Stimulated activated CD4-positive, alpha-beta T cell treated with anti-CD3 and anti-CD28 coated beads, Interleukin-2, amount 100 ng/mL, for 24 hours (primary cell): ENCODE results near the gene ZNF862.

Experiments
- DNase-seq, 2 donors: peaks; one replicate each; pipeline ENCODE4 v3.0.0-alpha.2; 2020

Gene ZNF862

GRCh38 chr7:149838224-149838991 is at the start of gene ZNF862:
TSS of gene ZNF862 (plus strand) at chr7:149838375. CDS start at chr7:149838612, 237 bp downstream.
- peak; percentile 95 to 97 for DNase-seq

GRCh38 chr7:149789101-149789500 is 49.1 kb upstream of the ZNF862 start:
- DNase-seq: no peak

GRCh38 chr7:149790146-149790548 is 48.0 kb upstream of the ZNF862 start:
- DNase-seq: peak; percentile 46 to 63

- no peak for DNase-seq
Measured at GRCh38 chr7:149790754-149791360, 47.3 kb upstream of the ZNF862 start.

GRCh38 chr7:149791411-149792219 is 46.6 kb upstream of the ZNF862 start:
- DNase-seq: no peak

- no peak for DNase-seq
Measured at GRCh38 chr7:149792220-149792595, 46.0 kb upstream of the ZNF862 start.

GRCh38 chr7:149793261-149793660 is 44.9 kb upstream of the ZNF862 start:
- no peak for DNase-seq

- no peak for DNase-seq
Measured at GRCh38 chr7:149794661-149795060, 43.5 kb upstream of the ZNF862 start.

GRCh38 chr7:149795126-149795525 is 43.0 kb upstream of the ZNF862 start:
- no peak for DNase-seq

GRCh38 chr7:149796287-149796860 is 41.8 kb upstream of the ZNF862 start:
- DNase-seq: no peak

GRCh38 chr7:149797771-149798170 is 40.4 kb upstream of the ZNF862 start:
- no peak for DNase-seq

- peak; percentile 65 to 66 for DNase-seq
Measured at GRCh38 chr7:149799397-149800168, 38.6 kb upstream of the ZNF862 start.

GRCh38 chr7:149800169-149800555 is 38.0 kb upstream of the ZNF862 start:
- no peak for DNase-seq

- no peak for DNase-seq
Measured at GRCh38 chr7:149801002-149801566, 37.1 kb upstream of the ZNF862 start.

- DNase-seq: no peak
Measured at GRCh38 chr7:149801816-149802215, 36.4 kb upstream of the ZNF862 start.

GRCh38 chr7:149802966-149803365 is 35.2 kb upstream of the ZNF862 start:
- DNase-seq: no peak

- DNase-seq: no peak
Measured at GRCh38 chr7:149803551-149804074, 34.6 kb upstream of the ZNF862 start.

GRCh38 chr7:149804106-149804505 is 34.1 kb upstream of the ZNF862 start:
- DNase-seq: no peak

GRCh38 chr7:149806726-149807125 is 31.4 kb upstream of the ZNF862 start:
- DNase-seq: no peak

- no peak for DNase-seq
Measured at GRCh38 chr7:149808311-149808710, 29.9 kb upstream of the ZNF862 start.

- no peak for DNase-seq
Measured at GRCh38 chr7:149809215-149809614, 29.0 kb upstream of the ZNF862 start.

- no peak for DNase-seq
Measured at GRCh38 chr7:149811221-149811620, 27.0 kb upstream of the ZNF862 start.
